Dendritic cell treated with granulocyte-macrophage colony-stimulating factor and Interleukin-4, amounts not matched to agents 40 ng/mL and 50 ng/mL, for 4 days (primary cell): Measurements from ENCODE around the gene SLC2A6.

Experiments used
- H3K27ac Mint-ChIP-seq: one replicate; pipeline ENCODE4 v1.8.0; 2022; ENCODE audit warnings: mild to moderate bottlenecking, mixed read lengths
- H3K27me3 Mint-ChIP-seq: one replicate; pipeline ENCODE4 v1.8.0; 2022; ENCODE audit warnings: mild to moderate bottlenecking, mixed read lengths
- H3K36me3 Mint-ChIP-seq: one replicate; pipeline ENCODE4 v1.8.0; 2022; ENCODE audit warnings: low read depth, mixed read lengths
- H3K4me1 Mint-ChIP-seq: one replicate; pipeline ENCODE4 v1.8.0; 2022; ENCODE audit warnings: low read depth, mixed read lengths
- H3K4me3 Mint-ChIP-seq: one replicate; pipeline ENCODE4 v1.8.0; 2022; ENCODE audit warnings: mild to moderate bottlenecking, moderate library complexity, mixed read lengths
- H3K9me3 Mint-ChIP-seq: one replicate; pipeline ENCODE4 v1.8.0; 2022; ENCODE audit warnings: mixed read lengths
- intact Hi-C: fragments of 100-400 bp; cut with micrococcal nuclease; formaldehyde crosslinking; loops from one replicate; pipeline ENCODE4 v1.15.0; 2022

SLC2A6 gene

DNA sequence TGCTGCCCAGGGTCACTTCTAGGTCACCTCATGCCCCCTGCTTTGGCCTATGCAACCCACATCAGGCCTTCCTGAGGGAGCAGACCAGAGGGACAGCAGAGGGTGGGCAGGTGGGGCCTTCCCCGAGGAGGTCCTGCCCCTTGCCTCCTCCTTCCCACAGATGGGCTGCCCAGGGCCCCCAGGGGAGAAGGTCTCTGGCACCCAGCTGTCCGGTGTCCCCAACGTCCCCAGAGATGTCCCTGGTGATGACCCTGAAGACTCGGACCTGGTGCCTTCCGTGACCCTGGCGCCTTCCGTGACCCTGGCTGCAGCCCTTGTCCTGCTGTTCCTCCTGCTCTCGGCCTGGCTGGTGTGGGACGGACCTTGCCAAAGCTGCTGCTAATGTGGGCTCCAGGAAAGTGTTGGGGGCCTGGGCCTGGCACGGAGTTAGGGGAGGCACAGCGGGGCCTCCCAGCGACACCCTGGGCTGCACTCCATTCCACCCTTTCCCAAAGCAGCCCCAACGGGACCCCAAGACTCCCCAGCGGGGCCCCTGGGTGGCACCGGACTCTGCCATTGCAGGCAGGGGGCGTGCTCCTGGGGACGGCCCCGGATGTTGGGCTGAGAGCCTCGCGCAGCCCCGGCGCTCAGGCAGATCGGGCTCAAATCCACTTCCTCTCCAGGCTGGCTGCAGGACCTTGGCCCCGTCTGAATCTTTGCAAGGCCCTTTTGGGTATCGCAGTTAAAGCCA is 6.8 kb upstream of the SLC2A6 start:
- Mint-ChIP-seq H3K27ac (peak overlapping the region; percentile 34), H3K9me3 (no peaks in the 10 kb centered on the region), H3K4me3 (no peak overlapping the region), H3K36me3 (no peaks in the 10 kb centered on the region), H3K4me1 (peaks cover 7% of the 10 kb centered on the region), H3K27me3 (peaks cover 48% of the 10 kb centered on the region)
- intact Hi-C loops = loop anchor here (1.0 to 5.0 kb wide), 2 partner anchors 78 to 298 kb away; no protein-coding TSS in a partner anchor

DNA sequence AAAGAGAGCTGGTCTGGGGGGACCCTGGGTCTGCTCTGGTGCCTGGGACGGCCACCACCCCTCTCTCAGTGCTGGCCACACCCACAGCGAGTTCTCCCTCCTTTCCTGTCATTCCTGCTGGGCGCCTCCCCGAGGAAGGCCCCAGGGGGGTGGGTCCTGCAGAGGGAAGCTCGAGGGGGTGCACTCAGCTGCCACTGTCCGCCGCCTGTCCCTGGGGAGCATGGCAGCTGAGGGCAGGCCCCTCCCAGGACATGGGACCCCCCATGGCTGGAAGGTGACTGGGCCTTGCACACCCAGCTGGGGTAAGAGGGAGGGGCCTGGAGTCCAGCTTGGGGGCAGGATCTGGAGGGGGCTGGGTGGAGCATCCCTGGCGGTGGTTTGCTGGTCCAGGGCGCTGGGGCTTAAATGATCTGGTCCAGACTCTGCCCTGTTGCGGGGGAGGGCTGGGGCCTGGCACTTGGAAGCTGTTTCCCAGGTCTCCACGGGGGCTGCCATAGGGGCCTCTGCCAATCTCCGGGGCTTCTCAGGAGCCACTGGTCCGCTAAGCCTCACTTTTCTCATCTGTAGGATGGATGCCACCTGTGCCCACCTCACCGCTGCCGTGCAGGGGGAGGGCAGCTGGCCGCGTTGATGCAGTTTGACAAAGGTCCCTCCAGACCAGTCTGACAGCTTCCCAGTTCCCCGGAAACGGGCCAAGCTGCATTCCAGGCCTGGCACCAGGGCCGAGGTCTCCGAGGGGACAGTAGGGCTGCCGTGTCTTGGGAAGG is 6.0 kb upstream of the SLC2A6 start:
- H3K4me3 Mint-ChIP-seq = no peak overlapping the region
- no peaks in the 10 kb centered on the region for H3K36me3 Mint-ChIP-seq
- intact Hi-C loops = loop anchor here (5.0 kb wide), 1 partner anchor 298 kb away; no protein-coding TSS in a partner anchor
- H3K27me3 Mint-ChIP-seq = peaks cover 50% of the 10 kb centered on the region
- no peaks in the 10 kb centered on the region for H3K9me3 Mint-ChIP-seq
- no peak overlapping the region for H3K27ac Mint-ChIP-seq
- H3K4me1 Mint-ChIP-seq = peaks cover 11% of the 10 kb centered on the region

DNA sequence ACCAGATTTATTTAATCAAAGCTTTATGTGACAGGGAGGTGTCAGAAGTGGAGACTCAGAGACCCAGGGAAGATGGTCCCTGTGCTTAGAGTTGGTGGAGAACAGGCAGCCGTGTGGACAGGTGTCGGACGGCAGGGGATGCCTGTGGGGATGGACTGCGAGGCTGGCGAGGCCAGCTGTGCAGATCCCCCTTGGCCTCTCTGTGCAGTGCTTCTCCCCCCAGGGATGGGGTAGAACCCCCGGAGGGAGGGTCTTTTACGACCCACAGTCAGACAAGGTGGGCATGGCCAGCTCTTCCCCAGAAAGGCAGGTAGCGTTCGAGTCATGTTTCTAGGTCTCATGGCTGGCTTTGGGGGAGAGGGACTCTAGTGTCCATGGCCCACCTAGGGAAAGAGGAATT is 4.7 kb upstream of the SLC2A6 start:
- Mint-ChIP-seq H3K27ac (no peak overlapping the region), H3K9me3 (no peaks in the 10 kb centered on the region), H3K27me3 (peaks cover 52% of the 10 kb centered on the region), H3K4me3 (no peak overlapping the region), H3K4me1 (peaks cover 18% of the 10 kb centered on the region), H3K36me3 (no peaks in the 10 kb centered on the region)
- intact Hi-C loops = no loop called here

DNA sequence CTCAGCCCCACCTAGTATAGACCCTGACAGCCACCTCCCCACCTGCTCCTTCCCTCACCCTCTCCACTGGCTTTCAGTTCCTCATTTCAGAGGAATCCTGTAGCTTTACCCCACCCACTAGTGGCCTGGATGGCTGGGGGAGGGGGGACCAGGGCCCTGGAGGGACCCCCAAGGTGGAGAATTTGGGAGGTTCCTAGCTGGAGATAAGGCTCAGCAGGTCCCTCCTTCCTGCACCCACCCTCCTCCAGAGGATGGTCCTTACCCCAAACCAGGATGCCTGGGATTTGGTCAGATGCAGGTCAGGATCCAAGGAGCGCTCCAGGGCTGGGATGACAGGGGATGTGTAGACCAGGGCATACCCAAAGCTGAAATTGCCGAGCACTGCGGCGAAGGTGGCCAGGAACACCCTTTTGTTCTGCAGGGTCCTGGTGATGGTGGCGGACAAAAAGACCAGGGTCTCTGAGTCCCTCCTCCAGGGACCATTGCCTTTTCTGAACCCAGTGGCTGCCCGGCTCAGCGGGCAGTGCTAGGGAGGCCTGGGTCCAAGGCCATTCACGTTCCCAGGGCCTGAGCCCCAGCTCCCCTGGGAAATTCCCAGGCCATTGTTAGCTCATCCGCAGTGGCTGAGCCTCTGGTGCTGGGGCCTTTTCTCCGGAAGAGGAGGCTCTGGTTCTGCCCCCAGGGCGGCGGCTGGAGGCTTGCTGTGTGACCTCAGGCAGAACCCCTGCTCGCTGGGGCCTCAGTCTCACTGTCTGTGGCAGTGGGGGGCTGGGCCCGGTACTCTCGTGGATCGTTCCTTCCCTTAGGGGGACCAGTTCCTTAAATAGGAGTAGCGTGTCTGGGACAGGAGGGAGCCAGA is 678 bp downstream of the SLC2A6 start:
- Mint-ChIP-seq H3K4me3 (peak overlapping the region; percentile 86), H3K27ac (peak overlapping the region; percentile 79), H3K27me3 (peaks cover 32% of the 10 kb centered on the region), H3K36me3 (peaks cover 45% of the 10 kb centered on the region), H3K4me1 (peaks cover 58% of the 10 kb centered on the region), H3K9me3 (no peaks in the 10 kb centered on the region)
- intact Hi-C loops = loop anchor here (2.0 to 5.0 kb wide), 2 partner anchors 19 to 121 kb away; partner anchors contain the start of genes CACFD1, SURF1 and SURF2

DNA sequence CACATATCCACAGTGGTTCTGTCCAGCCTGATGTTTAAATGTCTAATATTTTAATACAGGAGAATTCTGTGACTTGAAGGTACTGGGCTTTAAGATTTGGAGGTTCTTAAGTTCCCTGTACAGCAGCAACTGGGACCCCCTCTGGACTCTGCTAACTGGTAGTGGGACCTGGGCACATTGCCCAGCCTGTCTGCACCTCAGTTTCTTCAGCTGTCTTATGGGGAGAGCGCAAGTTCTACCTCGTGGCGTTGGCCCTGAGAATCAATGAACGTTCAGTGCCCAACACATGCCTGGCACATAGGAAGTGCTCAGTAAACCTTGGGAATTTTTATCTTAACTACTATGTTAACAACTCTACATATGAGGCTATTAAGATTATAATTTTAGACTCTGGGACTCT is 1.4 kb downstream of the SLC2A6 start:
- Mint-ChIP-seq H3K4me3 (peak overlapping the region; percentile 86), H3K4me1 (peaks cover 65% of the 10 kb centered on the region), H3K36me3 (peaks cover 53% of the 10 kb centered on the region), H3K9me3 (no peaks in the 10 kb centered on the region), H3K27me3 (peaks cover 26% of the 10 kb centered on the region), H3K27ac (peak overlapping the region; percentile 79)
- intact Hi-C loops = loop anchor here (5.0 kb wide), 1 partner anchor 120 kb away; the partner anchor contains the start of genes SURF1 and SURF2

DNA sequence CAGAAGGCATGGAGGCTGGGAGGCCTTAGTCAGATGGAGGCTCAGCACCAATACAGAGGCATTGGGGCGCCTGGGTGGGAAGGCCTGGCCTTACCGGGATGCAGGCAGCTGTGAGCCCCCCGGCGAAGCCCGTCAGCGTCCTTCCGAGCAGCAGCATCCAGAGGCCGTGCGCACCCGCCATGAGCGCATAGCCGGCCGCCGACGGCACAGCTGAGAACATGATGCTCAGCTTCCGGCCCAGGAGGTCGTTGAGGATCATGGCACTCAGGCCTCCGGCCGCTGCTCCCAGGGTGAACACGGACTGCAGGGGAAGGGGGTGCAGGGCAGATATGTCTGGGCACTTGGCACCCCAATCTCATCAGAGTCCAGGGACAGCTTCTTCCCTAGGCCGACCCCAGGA is 2.0 kb downstream of the SLC2A6 start:
- peaks cover 58% of the 10 kb centered on the region for H3K36me3 Mint-ChIP-seq
- H3K9me3 Mint-ChIP-seq = no peaks in the 10 kb centered on the region
- H3K4me3 Mint-ChIP-seq = peak overlapping the region; percentile 86
- H3K27ac Mint-ChIP-seq = peak overlapping the region; percentile 79
- H3K4me1 Mint-ChIP-seq = peaks cover 70% of the 10 kb centered on the region
- H3K27me3 Mint-ChIP-seq = peaks cover 21% of the 10 kb centered on the region
- intact Hi-C loops = loop anchor here (5.0 kb wide), 1 partner anchor 120 kb away; the partner anchor contains the start of genes SURF1 and SURF2

DNA sequence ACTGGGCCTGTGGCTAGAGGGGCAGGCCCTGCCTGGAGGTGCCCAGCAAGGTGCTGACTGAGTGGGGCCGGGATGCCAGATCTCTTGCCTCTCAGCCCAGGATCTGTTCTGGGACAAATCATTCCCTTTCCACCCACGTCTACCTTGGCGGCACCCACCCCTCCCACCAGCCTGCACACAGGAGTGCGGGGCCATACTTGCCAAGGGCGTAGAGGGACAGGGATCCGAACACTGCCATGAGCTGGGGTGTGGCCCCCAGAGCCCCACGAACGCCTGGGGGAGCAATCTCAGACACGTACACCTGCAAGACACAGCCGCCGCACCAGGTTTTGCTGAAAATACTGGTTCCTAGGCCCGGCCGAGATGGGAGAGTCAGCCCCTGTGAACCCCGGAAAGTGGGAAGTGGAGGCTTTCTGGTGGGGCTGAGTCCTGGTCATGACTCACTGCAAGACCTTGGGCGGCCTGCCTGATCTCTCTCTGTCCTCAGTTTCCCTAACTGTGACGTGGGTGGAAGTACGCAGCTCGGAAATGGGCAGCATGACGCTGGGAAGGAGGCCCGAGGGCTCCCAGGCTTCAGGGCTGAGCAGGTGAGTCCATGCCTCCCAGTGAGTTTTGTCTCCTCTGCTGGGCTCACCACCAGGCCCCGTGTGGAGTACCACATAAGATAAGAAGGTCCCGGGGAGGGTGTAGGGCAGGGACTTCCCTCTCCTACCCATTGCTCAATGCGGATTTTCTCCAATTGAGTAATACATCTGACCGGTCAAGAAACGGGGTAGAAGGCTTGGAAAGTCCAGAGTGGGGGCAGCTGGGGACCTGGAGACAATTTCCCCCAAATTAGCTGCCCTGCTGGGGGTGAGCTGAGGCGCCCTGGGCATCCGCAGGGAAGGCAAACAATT is 2.6 kb downstream of the SLC2A6 start:
- no peaks in the 10 kb centered on the region for H3K9me3 Mint-ChIP-seq
- intact Hi-C loops = loop anchor here (5.0 kb wide), 1 partner anchor 119 kb away; the partner anchor contains the start of genes SURF1 and SURF2
- H3K27ac Mint-ChIP-seq = peak overlapping the region; percentile 79
- peak overlapping the region; percentile 86 for H3K4me3 Mint-ChIP-seq
- H3K36me3 Mint-ChIP-seq = peaks cover 65% of the 10 kb centered on the region
- H3K4me1 Mint-ChIP-seq = peaks cover 77% of the 10 kb centered on the region
- H3K27me3 Mint-ChIP-seq = peaks cover 14% of the 10 kb centered on the region

DNA sequence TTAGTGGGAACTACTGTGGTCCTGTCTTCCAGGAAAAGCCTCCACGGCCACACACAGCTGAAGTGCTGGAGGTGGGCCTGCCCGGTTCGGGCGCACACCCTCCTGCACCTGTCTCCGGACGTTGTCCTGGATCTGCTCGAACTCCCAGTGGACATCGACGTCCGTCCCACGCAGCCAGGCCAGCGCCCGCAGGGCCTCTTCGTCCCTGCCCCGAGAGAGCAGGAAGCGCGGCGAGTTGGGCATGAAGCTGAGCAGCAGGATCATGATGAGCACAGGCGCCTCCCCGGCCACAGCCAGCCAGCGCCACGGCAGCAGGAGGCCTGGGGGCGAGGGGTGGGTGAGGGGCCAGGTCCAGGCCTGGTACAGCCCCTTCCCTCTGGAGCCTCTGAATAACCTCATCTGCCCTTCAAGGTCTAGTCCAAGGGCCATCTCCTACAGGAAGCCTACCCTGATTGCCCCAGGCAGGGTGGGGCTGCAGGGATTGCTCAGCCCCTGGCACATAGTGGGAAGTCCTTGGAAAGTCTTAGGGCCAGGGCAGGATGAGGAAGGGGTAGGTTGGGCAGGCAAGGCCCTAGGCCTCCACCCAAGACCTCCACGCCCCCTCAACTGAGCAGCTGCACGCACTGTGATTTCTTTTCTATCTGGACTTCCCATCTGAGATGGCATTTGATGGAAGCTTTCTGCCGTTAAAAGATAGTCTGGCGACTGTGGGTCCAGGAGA is 3.4 kb downstream of the SLC2A6 start:
- Mint-ChIP-seq H3K27ac (peak overlapping the region; percentile 79), H3K4me1 (peaks cover 85% of the 10 kb centered on the region), H3K27me3 (peaks cover 7% of the 10 kb centered on the region), H3K9me3 (no peaks in the 10 kb centered on the region), H3K36me3 (peaks cover 71% of the 10 kb centered on the region), H3K4me3 (peak overlapping the region; percentile 86)
- intact Hi-C loops = loop anchor here (5.0 kb wide), 1 partner anchor 118 kb away; the partner anchor contains the start of genes SURF1 and SURF2

DNA sequence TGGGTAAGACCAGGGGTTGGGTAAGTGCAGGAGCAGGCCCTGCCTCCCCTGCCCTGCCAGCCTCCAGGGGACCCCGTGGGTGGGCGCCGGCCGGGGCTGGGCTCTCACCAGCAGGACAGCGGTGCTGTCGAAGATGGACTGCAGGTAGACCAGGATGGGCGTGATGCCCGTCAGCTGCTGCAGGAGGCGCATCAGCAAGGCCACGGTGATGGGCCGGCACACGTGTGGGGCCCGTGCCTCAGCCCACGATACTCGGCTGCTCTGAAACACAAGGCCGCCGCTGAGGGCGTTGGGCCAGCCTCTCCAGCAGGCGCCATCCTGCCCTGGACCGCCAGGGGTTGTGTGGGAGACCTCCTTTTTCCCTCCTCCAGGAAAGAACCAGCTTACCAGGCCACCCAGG is 4.0 kb downstream of the SLC2A6 start:
- Mint-ChIP-seq H3K36me3 (peaks cover 71% of the 10 kb centered on the region), H3K9me3 (no peaks in the 10 kb centered on the region), H3K27me3 (peaks cover 4% of the 10 kb centered on the region), H3K27ac (no peak overlapping the region), H3K4me3 (no peak overlapping the region), H3K4me1 (peaks cover 88% of the 10 kb centered on the region)
- intact Hi-C loops = loop anchor here (5.0 kb wide), 1 partner anchor 118 kb away; the partner anchor contains the start of genes SURF1 and SURF2

DNA sequence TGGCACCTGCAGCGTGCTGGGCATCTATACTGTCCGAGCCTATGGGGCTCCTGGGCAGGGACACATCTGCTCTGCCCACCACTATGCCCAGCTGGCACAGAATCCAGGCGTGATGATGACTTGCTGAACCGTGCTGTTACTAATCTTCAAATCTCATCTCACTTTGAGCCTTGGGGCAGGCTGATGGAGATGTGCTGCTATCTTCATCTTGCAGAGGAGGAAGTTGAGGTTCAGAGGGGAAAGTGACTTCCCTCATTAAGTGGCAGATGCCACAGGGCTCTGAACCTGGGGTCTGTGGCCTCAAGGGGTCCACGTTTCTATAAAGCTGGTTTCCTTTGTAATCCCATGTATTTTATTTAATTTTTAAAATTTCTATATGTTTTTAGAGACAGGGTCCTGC is 4.7 kb downstream of the SLC2A6 start:
- Mint-ChIP-seq H3K27ac (no peak overlapping the region), H3K27me3 (no peaks in the 10 kb centered on the region), H3K4me3 (no peak overlapping the region), H3K9me3 (no peaks in the 10 kb centered on the region), H3K36me3 (peaks cover 71% of the 10 kb centered on the region), H3K4me1 (peaks cover 88% of the 10 kb centered on the region)
- intact Hi-C loops = no loop called here

DNA sequence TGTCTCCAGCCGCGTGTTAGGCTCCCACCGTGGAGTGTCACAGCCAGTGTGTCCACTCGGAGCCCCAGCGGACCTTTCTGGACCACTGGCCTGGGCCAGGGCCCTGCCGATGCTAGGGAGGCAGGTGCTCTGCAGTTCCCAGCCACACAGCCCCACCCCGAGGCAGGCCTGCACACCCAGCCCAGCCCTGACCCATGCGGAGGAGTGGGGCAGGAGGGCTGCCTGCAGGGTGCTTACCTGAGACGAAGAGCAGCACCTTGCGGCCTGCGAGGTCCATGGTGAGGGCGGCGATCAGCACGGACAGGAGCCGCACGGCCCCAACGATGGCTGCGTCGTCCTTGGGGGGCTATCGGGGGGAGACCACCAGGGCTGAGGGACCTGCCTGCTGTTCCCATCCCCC is 5.2 kb downstream of the SLC2A6 start:
- Mint-ChIP-seq H3K36me3 (peaks cover 71% of the 10 kb centered on the region), H3K9me3 (no peaks in the 10 kb centered on the region), H3K4me1 (peaks cover 87% of the 10 kb centered on the region), H3K27me3 (no peaks in the 10 kb centered on the region), H3K4me3 (no peak overlapping the region), H3K27ac (no peak overlapping the region)
- intact Hi-C loops = no loop called here

DNA sequence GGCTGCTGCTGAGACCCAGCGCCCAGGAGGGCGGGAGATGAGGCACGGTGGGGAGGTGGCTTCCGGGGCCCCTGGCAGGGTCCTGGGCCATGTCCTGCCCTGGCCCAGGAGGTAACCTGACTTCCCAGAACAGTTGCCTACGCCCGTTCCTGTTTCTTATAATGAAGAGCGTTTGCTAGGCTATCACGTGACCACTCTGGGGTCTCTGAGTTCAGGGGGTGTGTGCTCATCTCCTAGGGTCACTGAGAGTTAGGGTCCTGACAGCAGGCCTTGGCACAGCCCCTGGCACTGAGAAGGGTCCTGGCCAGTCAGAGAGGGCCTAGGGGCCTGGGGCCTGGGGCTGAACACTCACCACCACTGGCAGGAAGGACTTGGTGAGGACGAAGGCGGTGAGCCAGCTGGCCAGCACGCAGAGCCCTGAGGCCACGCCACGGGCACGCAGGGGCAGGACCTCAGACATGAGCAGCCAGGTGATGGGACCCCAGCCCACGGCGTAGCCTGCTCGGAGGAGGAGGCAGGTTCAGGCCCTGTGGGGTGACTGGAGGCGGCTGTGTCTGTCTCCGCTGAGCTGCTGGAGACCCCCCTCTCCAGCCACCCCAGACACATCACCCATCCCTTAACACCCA is 6.0 kb downstream of the SLC2A6 start:
- peak overlapping the region; percentile 58 for H3K27ac Mint-ChIP-seq
- no peaks in the 10 kb centered on the region for H3K9me3 Mint-ChIP-seq

More for the DNA sequence above, 6.0 kb downstream of the SLC2A6 start:
- Mint-ChIP-seq H3K4me3 (peak overlapping the region; percentile 32), H3K36me3 (peaks cover 68% of the 10 kb centered on the region), H3K4me1 (peaks cover 84% of the 10 kb centered on the region), H3K27me3 (no peaks in the 10 kb centered on the region)
- intact Hi-C loops = no loop called here
